ENCODE results near the gene CCL4. TPM values are rescaled to one million over a fixed set of nuclear protein-coding genes. Genes with fewer than 3 reads are reported as not detected.
"Not testable (repeated sequence)": the region's sequence is repeated elsewhere in the genome, so short reads cannot be mapped to it uniquely, and the experiment has no call there.

CCL4 gene
- total RNA-seq, 1 donor from 2014 or later: 11.9 TPM

GRCh38 chr17:36089888-36090836 is 13.5 kb upstream of the CCL4 start, which contains the start of gene CCL3:
CCL3 (minus strand) TSS chr17:36090143; CDS start chr17:36090058, 85 bp downstream.
- no peaks in the 10 kb centered on the region for H3K4me1 ChIP-seq
- H3K9me3 ChIP-seq: no peaks in the 10 kb centered on the region
- no peak within 1 kb of the TSS for H3K4me3 ChIP-seq
- no peaks in the 10 kb centered on the region for H3K36me3 ChIP-seq
- peak; percentile 35 to 66 for ATAC-seq
- intact Hi-C loops (cut with DNase I): no loop called here
- DNase-seq: no peak
- no peaks in the 10 kb centered on the region for H3K27me3 ChIP-seq (ENCODE audit: low read depth)
- H3K27ac ChIP-seq: no peak within 1 kb of the TSS
- no peak for TF ChIP-seq CTCF (IDR thresholded peaks at IDR 0.05)

GRCh38 chr17:36092230-36092629 is 11.4 kb upstream of the CCL4 start:
- Histone ChIP-seq H3K27me3 (ENCODE audit: low read depth) (no peaks in the 10 kb centered on the region), H3K9me3 (no peaks in the 10 kb centered on the region), H3K36me3 (no peaks in the 10 kb centered on the region), H3K4me1 (no peaks in the 10 kb centered on the region), H3K27ac (no peak overlapping the region), H3K4me3 (no peak overlapping the region)
- intact Hi-C loops (cut with DNase I): no loop called here
- ATAC-seq: no peak
- no peak for DNase-seq
- TF ChIP-seq CTCF (IDR thresholded peaks at IDR 0.05): no peak

GRCh38 chr17:36092715-36093114 is 10.9 kb upstream of the CCL4 start:
- H3K27me3 ChIP-seq (ENCODE audit: low read depth); intact Hi-C loops (cut with DNase I); H3K27ac ChIP-seq; H3K9me3 ChIP-seq; ATAC-seq; H3K4me3 ChIP-seq; H3K36me3 ChIP-seq; DNase-seq; H3K4me1 ChIP-seq: not testable (repeated sequence)

- Histone ChIP-seq H3K27ac (no peak overlapping the region), H3K4me3 (no peak overlapping the region), H3K36me3 (no peaks in the 10 kb centered on the region), H3K9me3 (no peaks in the 10 kb centered on the region), H3K27me3 (ENCODE audit: low read depth) (no peaks in the 10 kb centered on the region), H3K4me1 (no peaks in the 10 kb centered on the region)
- TF ChIP-seq CTCF (IDR thresholded peaks at IDR 0.05): no peak
- ATAC-seq (no peak), DNase-seq (no peak)
- intact Hi-C loops (cut with DNase I): no loop called here
Observed at GRCh38 chr17:36094232-36094631, 9.4 kb upstream of the CCL4 start.

- Histone ChIP-seq H3K9me3 (no peaks in the 10 kb centered on the region), H3K27me3 (ENCODE audit: low read depth) (no peaks in the 10 kb centered on the region), H3K27ac (no peak overlapping the region), H3K36me3 (no peaks in the 10 kb centered on the region), H3K4me1 (no peaks in the 10 kb centered on the region), H3K4me3 (no peak overlapping the region)
- TF ChIP-seq CTCF (IDR thresholded peaks at IDR 0.05): no peak
- DNase-seq: no peak
- no peak for ATAC-seq
- intact Hi-C loops (cut with DNase I): no loop called here
Observed at GRCh38 chr17:36094746-36095145, 8.9 kb upstream of the CCL4 start.

- no peaks in the 10 kb centered on the region for H3K27me3 ChIP-seq (ENCODE audit: low read depth)
- DNase-seq (no peak), ATAC-seq (no peak)
- no peaks in the 10 kb centered on the region for H3K36me3 ChIP-seq
- H3K4me1 ChIP-seq: no peaks in the 10 kb centered on the region
- TF ChIP-seq CTCF (IDR thresholded peaks at IDR 0.05): no peak
- intact Hi-C loops (cut with DNase I): no loop called here
- H3K9me3 ChIP-seq: no peaks in the 10 kb centered on the region
- H3K4me3 ChIP-seq: no peak overlapping the region
- H3K27ac ChIP-seq: no peak overlapping the region
Observed at GRCh38 chr17:36095992-36096391, 7.6 kb upstream of the CCL4 start.

- H3K27ac ChIP-seq; ATAC-seq; intact Hi-C loops (cut with DNase I); DNase-seq; H3K4me1 ChIP-seq; H3K36me3 ChIP-seq; H3K9me3 ChIP-seq; H3K4me3 ChIP-seq; H3K27me3 ChIP-seq (ENCODE audit: low read depth): not testable (repeated sequence)
Observed at GRCh38 chr17:36099004-36099403, 4.6 kb upstream of the CCL4 start.

- H3K27me3 ChIP-seq (ENCODE audit: low read depth); intact Hi-C loops (cut with DNase I); DNase-seq; H3K4me1 ChIP-seq; H3K27ac ChIP-seq; H3K9me3 ChIP-seq; H3K36me3 ChIP-seq; H3K4me3 ChIP-seq: not testable (repeated sequence)
- ATAC-seq: peak; percentile 21 to 26
Observed at GRCh38 chr17:36104246-36104645, 619 bp downstream of the CCL4 start.

Measured in lower lobe of right lung (tissue), 2 donors.